MM.1S (cell line): ENCODE results near the gene RPL19.

Experiments
- CTCF ChIP-seq: fragments of 300-600 bp; sonication (generic); IDR thresholded peaks from 2 replicates; pipeline ENCODE4 v1.5.1; 2016; ENCODE audit warnings: antibody characterized with exemption, low read length, mixed read lengths
- EZH2phosphoT487 ChIP-seq: fragments of 300-600 bp; sonication (generic); IDR thresholded peaks from 2 replicates; pipeline ENCODE4 v1.6.1; 2018; ENCODE audit warnings: antibody characterized with exemption, low read length

DNA sequence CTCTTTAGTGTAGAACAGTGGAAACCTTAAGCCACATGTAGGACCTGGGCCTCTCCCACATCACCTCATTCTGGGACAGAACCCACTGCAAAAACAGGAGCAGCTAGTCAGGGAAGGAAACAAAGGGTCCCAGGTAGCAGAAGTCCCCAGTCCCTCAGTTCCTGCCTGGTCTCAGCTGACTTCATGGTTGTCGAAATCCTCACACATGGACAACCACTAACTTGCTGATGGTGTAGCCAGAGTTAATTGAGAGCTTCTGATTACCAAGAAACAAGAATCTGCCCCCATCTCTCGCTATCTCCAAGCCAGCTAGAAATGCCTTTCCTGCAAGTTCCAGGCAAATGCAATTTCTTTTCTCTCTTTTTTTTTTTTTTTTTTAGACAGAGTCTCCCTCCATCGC is 30.6 kb upstream of the RPL19 start:
- TF ChIP-seq EZH2phosphoT487: no peak
- no peak for TF ChIP-seq CTCF
